Superior temporal gyrus (tissue), 1 donor: Measurements from ENCODE around the gene CCDC177.
A peak's percentile ranks its signal among the peaks of the same experiment; 100 is the strongest.
"Not testable (repeated sequence)": the region's sequence is repeated elsewhere in the genome, so short reads cannot be mapped to it uniquely, and the experiment has no call there.

Source experiments
- DNase-seq: peaks from one replicate; pipeline ENCODE4 v3.0.0-alpha.2; 2016; ENCODE audit errors: extremely low spot score

The CCDC177 gene

DNA sequence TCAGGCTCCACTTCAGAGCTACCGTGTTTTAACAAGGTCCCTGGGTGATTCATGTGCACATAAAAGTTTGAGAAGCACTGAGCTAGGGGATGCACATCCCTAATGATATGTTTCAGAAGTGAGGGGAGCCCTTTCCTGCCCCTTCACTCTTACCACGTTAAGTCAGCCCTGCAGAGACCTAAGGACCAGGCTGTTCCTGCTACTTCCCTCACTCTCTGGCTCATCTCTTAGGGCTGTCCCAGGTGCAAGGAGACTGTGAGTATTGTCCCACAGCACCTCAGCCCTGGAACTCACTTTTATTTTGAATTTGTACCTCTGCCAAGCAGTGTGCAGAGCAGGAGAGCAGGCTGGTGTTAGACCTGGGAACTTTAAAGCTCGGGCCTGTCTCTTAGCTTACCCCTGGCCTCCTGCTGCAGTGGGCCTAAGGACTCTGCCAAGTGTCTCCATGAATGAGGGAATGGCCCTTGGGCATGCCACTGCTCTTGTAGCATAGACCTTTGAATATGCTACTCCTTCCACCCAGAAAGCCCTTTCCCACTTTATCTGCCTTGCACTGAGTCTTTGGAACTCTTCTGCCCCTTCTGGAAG is 25.7 kb upstream of the CCDC177 start:
- no peak for DNase-seq

GRCh38 chr14:69599431-69599830 is 24.8 kb upstream of the CCDC177 start:
- DNase-seq = not testable (repeated sequence)

- no peak for DNase-seq
These were observed 20.7 kb upstream of the CCDC177 start for GRCh38 chr14:69595336-69595735.

GRCh38 chr14:69594846-69595245 is 20.2 kb upstream of the CCDC177 start:
- no peak for DNase-seq

- DNase-seq = peak; percentile 45
These were observed 18.5 kb upstream of the CCDC177 start for GRCh38 chr14:69593018-69593677.

GRCh38 chr14:69591317-69591716 is 16.6 kb upstream of the CCDC177 start:
- DNase-seq = no peak

- no peak for DNase-seq
These were observed 12.7 kb upstream of the CCDC177 start for GRCh38 chr14:69587389-69587788.

DNA sequence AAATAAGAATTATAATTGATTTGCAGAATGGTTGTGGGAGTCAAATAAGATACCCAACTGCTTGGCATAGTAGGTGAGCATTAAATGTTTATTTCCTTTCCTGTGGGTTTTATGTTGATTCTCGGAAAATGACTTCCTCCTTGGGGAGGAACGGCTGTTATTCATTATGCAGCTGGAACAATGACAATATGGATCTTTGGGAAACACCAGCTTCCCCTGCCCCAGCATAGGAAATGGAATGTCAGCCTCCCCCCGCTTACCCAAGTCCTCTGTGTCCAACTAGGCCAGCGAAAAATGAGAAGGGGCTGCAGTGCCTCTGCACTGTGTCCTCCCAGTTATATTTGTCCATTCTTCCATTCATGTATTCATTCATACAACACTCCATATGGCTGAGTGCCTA is 11.7 kb upstream of the CCDC177 start:
- DNase-seq = no peak

GRCh38 chr14:69584389-69584788 is 9.7 kb upstream of the CCDC177 start:
- no peak for DNase-seq

- DNase-seq = no peak
These were observed 8.2 kb upstream of the CCDC177 start for GRCh38 chr14:69582829-69583228.

GRCh38 chr14:69582212-69582611 is 7.5 kb upstream of the CCDC177 start:
- no peak for DNase-seq

GRCh38 chr14:69581316-69581935 is 6.8 kb upstream of the CCDC177 start:
- DNase-seq = no peak

GRCh38 chr14:69580009-69580577 is 5.4 kb upstream of the CCDC177 start:
- no peak for DNase-seq

DNA sequence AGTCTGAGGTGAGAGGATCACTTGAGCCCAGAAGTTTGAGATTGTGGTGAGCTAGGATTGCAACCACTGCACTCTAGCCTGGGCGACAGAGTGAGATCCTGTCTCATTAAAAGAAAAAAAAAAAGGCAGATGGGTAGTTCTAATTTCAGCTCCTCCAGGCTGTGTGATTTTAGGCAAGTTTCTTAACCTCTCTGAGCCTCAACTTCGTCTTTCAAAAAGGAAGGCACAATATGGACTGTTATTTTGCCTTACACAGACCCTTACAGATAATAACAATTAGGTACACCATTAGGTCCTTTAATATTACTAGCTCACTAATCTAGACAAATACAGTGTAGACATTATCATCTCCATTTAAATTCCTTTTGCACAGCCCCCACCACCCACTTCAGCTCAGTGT is 4.8 kb upstream of the CCDC177 start:
- DNase-seq = no peak

DNA sequence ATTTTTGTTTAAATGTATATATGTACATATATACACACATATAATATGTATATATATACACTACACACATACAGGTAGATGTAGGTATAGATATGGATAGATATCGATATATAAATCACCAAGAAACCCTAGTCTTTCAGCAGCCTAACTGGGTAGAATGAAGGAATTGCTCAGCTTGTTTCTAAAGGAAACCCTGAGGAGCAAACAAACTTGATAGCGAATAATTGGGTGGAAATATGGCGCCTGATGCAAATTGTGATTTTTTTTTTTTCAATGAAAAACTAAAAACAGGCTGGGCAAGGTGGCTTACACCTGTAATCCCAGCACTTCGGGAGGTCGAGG is 254 bp upstream of the CCDC177 start:
- peak; percentile 72 for DNase-seq

- DNase-seq = peak; percentile 33
These were observed 824 bp downstream of the CCDC177 start for GRCh38 chr14:69573831-69574262.

GRCh38 chr14:69573205-69573830 is 1.4 kb downstream of the CCDC177 start:
- DNase-seq = no peak

- no peak for DNase-seq
These were observed 1.9 kb downstream of the CCDC177 start for GRCh38 chr14:69572841-69573135.

GRCh38 chr14:69572030-69572840 is 2.4 kb downstream of the CCDC177 start:
- no peak for DNase-seq

DNA sequence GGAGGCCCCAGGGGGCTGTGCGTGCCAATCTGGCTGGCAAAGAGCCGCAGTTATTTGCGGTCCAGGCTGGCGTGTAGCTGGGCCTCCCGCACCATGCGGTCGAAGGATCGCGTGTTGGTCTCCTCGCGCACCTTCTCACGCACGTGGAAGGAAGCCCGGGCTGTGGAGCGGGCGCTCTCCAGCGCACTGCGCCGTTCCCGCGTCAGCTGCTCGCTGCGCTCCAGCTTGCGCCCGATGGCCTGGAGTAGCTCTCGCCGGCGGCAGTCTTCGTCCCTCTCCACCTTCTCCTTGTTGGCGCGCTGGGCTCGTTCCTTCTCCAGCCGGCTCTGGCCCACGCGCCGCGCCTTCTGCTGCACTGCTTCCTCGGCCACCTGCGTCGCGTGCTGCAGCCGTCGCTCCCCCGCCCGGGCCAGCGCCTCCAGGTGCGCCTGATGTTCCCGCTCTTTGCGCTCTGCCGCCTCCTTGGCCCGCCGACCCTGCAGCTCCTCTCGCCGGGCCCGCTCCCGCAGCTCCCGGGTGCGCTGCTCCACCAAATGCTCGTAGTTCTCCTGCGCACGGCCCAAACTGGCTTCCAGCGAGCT is 3.1 kb downstream of the CCDC177 start:
- DNase-seq = no peak

DNA sequence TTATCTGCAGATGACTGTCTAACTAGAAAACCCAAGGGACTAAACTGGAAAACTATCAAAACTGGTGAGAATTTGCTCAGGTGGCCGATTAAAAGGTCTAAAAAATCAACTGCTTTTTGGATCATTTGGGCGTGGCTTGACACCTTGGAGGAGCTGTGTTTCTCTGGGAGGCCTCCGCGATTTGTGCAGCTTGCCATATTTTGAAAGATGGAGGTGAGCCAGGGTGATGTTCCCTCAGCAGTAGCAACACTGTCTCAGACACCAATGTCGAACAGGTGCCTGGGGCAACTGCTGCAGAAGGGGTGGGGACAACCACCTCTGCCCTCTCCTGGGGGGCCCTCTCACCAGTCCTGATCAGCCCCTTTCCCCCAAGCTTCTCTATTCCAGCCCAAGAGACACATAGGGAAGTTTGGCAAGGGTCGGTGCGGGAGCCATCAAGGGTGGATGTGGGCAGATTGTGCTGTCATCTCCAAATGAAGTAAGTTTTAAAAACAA is 3.8 kb downstream of the CCDC177 start:
- no peak for DNase-seq
